ENCODE results near the gene KIAA0825.

KIAA0825 gene

GRCh38 chr5:94508461-94509148 is 109.8 kb downstream of the KIAA0825 start:
- DNase-seq, result peak; percentile 48

GRCh38 chr5:94505327-94506068 is 112.9 kb downstream of the KIAA0825 start:
- no peak for DNase-seq

- DNase-seq, result no peak
Measured at GRCh38 chr5:94503677-94504076, 114.7 kb downstream of the KIAA0825 start.

- DNase-seq, result no peak
Measured at GRCh38 chr5:94501365-94501764, 117.0 kb downstream of the KIAA0825 start.

DNA sequence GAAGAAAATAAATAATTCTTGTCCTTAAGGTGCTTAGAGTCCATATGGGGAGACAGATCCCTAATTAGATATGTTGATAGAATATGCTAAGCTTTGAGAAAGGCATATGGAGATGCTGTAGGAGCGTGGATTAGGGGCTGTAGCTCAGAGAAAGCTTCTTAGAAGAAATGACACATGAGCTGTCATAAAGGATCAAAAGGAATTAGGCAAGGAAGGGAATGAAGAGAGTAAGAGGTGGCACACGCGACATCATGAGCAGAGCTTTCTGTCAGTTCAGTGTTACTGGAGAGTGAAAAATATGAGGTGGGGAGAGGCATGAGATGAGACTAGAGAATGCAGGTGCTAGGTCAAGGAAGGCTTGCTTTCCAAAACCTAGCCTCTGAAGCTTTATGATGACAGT is 118.6 kb downstream of the KIAA0825 start:
- no peak for DNase-seq

- DNase-seq, result no peak
Measured at GRCh38 chr5:94498199-94498598, 120.2 kb downstream of the KIAA0825 start.

DNA sequence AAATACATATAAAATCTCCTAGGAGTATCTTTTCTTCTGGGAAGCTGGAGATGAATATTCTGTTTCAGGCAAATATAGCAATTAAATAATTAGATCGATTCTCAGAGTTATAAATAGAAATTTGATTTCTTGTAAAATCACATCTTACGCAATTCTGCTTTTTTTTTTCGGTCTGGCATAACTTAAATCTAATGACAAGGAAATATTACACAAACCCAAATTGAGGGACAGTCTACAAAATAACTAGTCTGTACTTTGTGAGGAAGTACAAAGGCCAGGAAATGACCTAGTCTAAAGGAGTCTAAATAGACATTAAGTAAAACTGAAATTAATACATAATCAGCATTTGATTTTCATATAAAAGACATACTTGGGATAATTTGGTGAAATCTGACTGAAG is 133.3 kb downstream of the KIAA0825 start:
- DNase-seq, result no peak

GRCh38 chr5:94481059-94481458 is 137.3 kb downstream of the KIAA0825 start:
- no peak for DNase-seq

DNA sequence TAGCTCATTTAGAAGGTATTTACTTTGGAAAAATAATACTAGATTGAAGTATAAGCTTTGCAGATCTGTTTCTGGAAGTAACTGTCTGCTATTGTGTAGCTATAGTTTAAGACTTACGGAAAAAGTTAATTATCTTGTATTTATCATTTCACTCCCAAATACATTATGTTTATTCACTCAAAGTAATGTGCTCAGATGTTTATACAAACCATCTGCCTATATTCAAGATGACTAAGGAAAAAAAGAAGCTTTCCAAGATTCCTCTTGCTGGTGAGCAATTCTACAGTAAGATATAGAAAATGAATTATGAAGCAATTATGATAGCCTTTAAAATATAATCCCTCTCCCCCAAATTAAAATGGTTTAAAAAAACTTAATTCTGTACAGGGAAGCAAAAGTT is 137.9 kb downstream of the KIAA0825 start:
- DNase-seq, result no peak

DNA sequence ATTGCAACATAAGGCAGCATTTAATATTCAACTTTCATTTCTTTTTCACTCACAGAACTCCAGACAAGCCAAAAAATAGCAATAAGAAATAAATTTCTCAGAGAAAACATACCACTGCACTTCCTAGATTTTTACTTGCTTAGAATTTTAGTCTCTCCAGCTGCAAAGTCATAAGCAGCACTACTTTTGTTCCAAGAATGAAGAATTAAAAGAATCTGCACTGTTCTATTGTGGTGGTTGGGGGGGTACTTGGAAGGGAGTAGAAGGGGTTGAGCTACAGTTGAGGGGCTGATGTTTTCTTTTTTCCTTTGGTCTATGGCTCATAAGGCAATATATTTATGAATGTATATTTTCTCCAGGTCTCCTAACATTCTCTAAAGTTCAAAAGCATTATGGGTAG is 144.5 kb downstream of the KIAA0825 start:
- no peak for DNase-seq

GRCh38 chr5:94471521-94471920 is 146.9 kb downstream of the KIAA0825 start:
- no peak for DNase-seq

GRCh38 chr5:94470802-94471201 is 147.6 kb downstream of the KIAA0825 start:
- no peak for DNase-seq

GRCh38 chr5:94469894-94470329 is 148.5 kb downstream of the KIAA0825 start:
- peak; percentile 57 for DNase-seq

- no peak for DNase-seq
Measured at GRCh38 chr5:94467954-94468930, 150.2 kb downstream of the KIAA0825 start.

DNA sequence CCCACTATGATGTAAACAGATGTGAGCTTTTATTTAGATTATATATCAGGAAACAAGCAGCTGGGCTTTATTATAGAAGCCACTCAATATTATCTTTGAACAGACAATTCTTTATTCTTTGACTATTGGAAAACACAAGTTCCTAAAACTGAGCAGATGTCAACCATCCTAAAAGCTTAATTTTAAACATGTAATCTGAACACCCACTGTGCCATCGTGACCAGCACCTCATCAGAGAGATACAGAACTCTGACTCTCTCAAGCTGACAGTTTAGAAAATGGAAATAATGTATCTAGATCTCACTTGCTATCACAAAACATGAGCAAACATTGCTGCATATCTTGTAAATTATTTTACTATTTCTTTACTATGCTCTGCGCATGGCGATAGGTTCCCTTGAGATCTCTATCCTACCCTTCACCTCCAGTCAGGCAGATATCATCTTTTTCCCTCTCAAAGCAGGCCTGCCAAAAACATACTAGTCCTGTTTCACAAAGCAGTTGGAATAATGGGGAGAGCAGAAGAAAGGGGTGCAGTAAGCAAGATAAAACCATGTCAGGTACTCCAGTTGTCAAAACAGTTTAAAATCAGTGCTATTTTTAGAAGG is 151.0 kb downstream of the KIAA0825 start:
- no peak for DNase-seq

GRCh38 chr5:94463739-94464138 is 154.7 kb downstream of the KIAA0825 start:
- no peak for DNase-seq

DNA sequence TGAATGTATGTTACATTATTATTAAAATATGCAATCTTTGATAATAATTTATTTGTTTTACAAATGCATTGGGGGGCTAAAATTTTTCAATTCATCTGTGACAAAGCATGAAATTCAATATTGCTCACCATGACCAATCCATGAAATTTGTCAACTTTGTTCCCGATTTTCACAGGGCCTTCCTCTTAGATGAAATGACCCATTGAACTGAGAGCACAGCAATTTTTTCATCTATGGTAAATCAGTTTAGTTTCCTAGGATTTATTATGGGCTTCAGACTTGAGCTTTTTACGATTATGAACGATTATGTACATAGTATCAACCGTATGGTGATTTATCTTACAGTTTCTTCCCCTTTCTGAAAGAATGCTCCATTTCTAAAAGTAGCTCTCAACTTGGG is 157.3 kb downstream of the KIAA0825 start:
- no peak for DNase-seq

DNA sequence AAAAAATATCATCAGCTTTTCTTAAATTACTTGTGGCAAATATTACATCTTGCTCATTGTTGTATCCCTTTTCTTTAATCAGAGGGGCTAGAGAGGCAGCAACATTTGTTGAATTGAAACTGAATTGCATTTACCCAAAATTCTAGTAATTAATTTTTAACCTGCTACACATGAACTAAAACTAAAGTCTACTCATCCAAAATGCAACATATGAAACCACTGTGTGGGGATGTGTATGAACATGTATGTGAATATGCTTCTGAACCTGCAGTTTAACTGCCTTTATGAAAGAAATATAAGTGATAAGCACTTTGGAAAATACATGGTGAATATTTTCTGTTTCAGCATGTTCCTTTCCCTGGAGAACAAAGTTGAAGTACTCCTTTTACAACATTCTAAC is 158.5 kb downstream of the KIAA0825 start:
- no peak for DNase-seq

- DNase-seq, result no peak
Measured at GRCh38 chr5:94457788-94458187, 160.6 kb downstream of the KIAA0825 start.

DNA sequence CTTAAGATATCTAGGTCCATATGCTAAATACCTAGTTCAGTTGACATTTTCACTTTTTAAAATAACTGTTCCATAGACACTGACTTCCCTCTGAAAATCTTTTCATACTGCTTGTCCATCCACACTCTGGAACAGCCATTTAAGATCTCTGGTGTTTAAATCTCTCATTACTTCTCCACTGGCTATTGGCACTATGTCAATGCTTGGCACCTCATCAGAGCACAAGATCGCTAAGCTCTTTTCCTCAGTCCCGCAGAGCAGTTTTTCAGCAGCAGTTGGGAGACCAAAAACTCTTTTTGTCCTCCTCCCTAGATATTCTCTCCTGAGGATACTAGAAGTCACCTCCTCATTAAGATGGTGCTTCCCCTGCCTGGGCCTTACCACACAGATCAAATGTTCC is 172.7 kb downstream of the KIAA0825 start:
- no peak for DNase-seq

DNA sequence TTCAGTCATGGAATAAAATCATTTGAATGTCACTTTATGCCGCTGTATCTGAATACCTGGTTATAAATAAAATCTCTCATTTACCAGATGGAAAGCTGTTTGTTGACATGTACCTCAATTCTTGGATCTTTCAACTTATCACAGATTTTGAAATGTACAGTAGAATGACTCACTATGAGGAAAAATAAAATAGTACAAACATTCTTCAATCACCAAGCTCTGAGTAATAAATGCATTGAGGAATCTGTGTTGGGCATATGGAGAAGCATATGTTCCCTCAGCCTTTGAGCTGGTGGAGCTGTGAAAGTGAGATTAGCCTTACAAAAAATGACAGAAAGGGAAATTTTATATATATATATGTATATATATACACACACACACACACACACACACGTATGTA is 175.4 kb downstream of the KIAA0825 start:
- no peak for DNase-seq

GRCh38 chr5:94442076-94442475 is 176.3 kb downstream of the KIAA0825 start:
- no peak for DNase-seq

DNA sequence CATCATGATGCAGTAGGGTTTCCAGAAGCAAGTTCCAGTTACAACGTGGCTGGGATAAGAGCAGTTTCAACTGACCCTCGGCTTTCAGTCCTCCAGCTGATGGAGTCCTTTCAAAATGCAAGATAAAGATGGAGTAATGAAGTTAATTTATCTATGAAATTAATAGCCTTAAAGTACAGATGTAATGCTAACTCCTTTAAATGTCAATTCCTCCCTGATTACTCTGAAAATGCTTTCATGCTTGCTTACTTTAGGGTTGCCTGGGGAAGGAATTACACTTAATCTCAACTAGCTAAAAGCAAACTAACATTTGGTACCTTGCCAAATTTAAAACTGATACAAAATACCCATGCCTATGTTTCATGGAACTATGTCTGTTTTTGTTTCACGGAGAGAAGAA is 178.4 kb downstream of the KIAA0825 start:
- DNase-seq, result no peak

All from NCI-H1092 treated with DMSO at 0.1 percent for 48 hours (cell line).